GM12878 (cell line): Measurements from ENCODE around the gene KIRREL1. TPM values are rescaled to one million over a fixed set of nuclear protein-coding genes. Genes with fewer than 3 reads are reported as not detected.

ENCODE experiments used
- ATAC-seq: fragments of 200-7000 bp; cut with Tn5 transposase; 3 replicates; pipeline ENCODE4 v1.9.1; 2020; ENCODE audit warnings: mild to moderate bottlenecking, moderate library complexity
- BruUV-seq: library from RNA; stranded (reverse); fragments of 400-500 nt; replicated peaks from 2 replicates; lab custom pipeline; 2021; lab: Mats Ljungman, UMichigan
- CTCF ChIA-PET: fragments of 300-600 bp; sonication (Branson Sonifier 250); formaldehyde crosslinking; extraction: SDS; loops from one replicate; lab custom pipeline; 2021; ENCODE audit warnings: inconsistent platforms; lab: Yijun Ruan, JAX
- POLR2A ChIA-PET: fragments of 350-600 bp; formaldehyde crosslinking; extraction: SDS; loops from one replicate; lab custom pipeline; 2021; ENCODE audit warnings: inconsistent platforms; lab: Charles Lee
- RAD21 ChIA-PET: fragments of 300-600 bp; sonication (Branson Sonifier 250); formaldehyde crosslinking; loops from one replicate; lab custom pipeline; 2023; ENCODE audit warnings: antibody characterized with exemption; ENCODE audit not compliant: unreplicated experiment; lab: Charles Lee
- SMC1A ChIA-PET: fragments of 300-600 bp; sonication (Branson Sonifier 250); formaldehyde crosslinking; loops from one replicate; lab custom pipeline; 2023; ENCODE audit not compliant: unreplicated experiment, uncharacterized antibody; lab: Charles Lee
- DNase-seq: peaks from one replicate; pipeline ENCODE4 v3.0.0-alpha.2; 2011; ENCODE audit warnings: low read depth, low spot score
- FAIRE-seq: peaks from 3 replicates; lab custom pipeline; 2011; peaks lifted over from hg19 to GRCh38; lab: Jason Lieb, UNC
- H2AFZ ChIP-seq: 2 replicates; pipeline ENCODE4 v1.6.0; 2011; ENCODE audit warnings: low read depth, low read length, control low read depth; ENCODE audit not compliant: control insufficient read depth
- H3K27ac ChIP-seq: 2 replicates; pipeline ENCODE4 v1.5.1; 2011; ENCODE audit warnings: control low read depth; ENCODE audit not compliant: control insufficient read depth, insufficient read depth
- H3K27me3 ChIP-seq, 2 experiments: replicated peaks in 1 of 2; 2 replicates each; pipeline versions ENCODE4 v1.6.0 to v1.6.1; 2011; ENCODE audit warnings: low read length in 1 of 2; ENCODE audit not compliant: control insufficient read depth in 2 of 2, insufficient read depth in 2 of 2
- H3K36me3 ChIP-seq, 2 experiments: 2 replicates each; pipeline ENCODE4 v1.5.1; 2011; ENCODE audit warnings: low read length in 1 of 2; ENCODE audit not compliant: control insufficient read depth in 2 of 2, insufficient read depth in 2 of 2
- H3K4me1 ChIP-seq: 2 replicates; pipeline ENCODE4 v1.6.1; 2011; ENCODE audit warnings: mild to moderate bottlenecking, low read length, moderate library complexity, mixed read lengths; ENCODE audit not compliant: control insufficient read depth, insufficient read depth
- H3K4me2 ChIP-seq: 2 replicates; pipeline ENCODE4 v1.6.0; 2011; ENCODE audit warnings: control low read depth; ENCODE audit not compliant: control insufficient read depth, insufficient read depth
- H3K4me3 ChIP-seq: fragments of 200-600 bp; sonication (generic); 2 replicates; pipeline ENCODE4 v1.5.1; 2016
- H3K79me2 ChIP-seq: 2 replicates; pipeline ENCODE4 v1.6.0; 2011; ENCODE audit warnings: low read length; ENCODE audit not compliant: control insufficient read depth, insufficient read depth
- H3K9ac ChIP-seq: 2 replicates; pipeline ENCODE4 v1.8.0; 2011; ENCODE audit warnings: low read length, control low read depth, mixed read lengths; ENCODE audit not compliant: control insufficient read depth, insufficient read depth
- H3K9me3 ChIP-seq: replicated peaks from 3 replicates; pipeline ENCODE4 v1.5.1; 2011; ENCODE audit warnings: mild to moderate bottlenecking, low read length; ENCODE audit not compliant: control insufficient read depth, insufficient read depth
- H4K20me1 ChIP-seq: 2 replicates; pipeline ENCODE4 v1.6.0; 2011; ENCODE audit not compliant: control insufficient read depth, insufficient read depth
- CHD4 ChIP-seq: fragments of 200-600 bp; sonication (generic); IDR thresholded peaks from 2 replicates; pipeline ENCODE4 v1.6.1; 2016; ENCODE audit warnings: mild to moderate bottlenecking
- CREM ChIP-seq: IDR thresholded peaks from 2 replicates; pipeline ENCODE4 v1.6.1; 2014; ENCODE audit warnings: antibody characterized with exemption, low read depth
- E4F1 ChIP-seq: fragments of 450-650 bp; IDR thresholded peaks from 2 replicates; pipeline ENCODE4 v1.6.1; 2018; ENCODE audit warnings: borderline replicate concordance, mild to moderate bottlenecking; ENCODE audit not compliant: partially characterized antibody
- EED ChIP-seq: sonication (generic); IDR thresholded peaks from 2 replicates; pipeline ENCODE4 v1.6.1; 2016; ENCODE audit warnings: antibody characterized with exemption, low read depth
- EZH2 ChIP-seq: IDR thresholded peaks from 2 replicates; pipeline ENCODE4 v1.6.1; 2012; ENCODE audit warnings: low read depth, mild to moderate bottlenecking, control low read depth, inconsistent platforms, low read length, borderline replicate concordance; ENCODE audit not compliant: control insufficient read depth
- FOXM1 ChIP-seq: IDR thresholded peaks from 2 replicates; pipeline ENCODE4 v1.6.1; 2012; ENCODE audit warnings: low read depth, mild to moderate bottlenecking, inconsistent platforms, low read length, moderate library complexity
- HDAC6 ChIP-seq: fragments of 200-600 bp; sonication (generic); IDR thresholded peaks from one replicate; pipeline ENCODE4 v1.8.0; 2017; ENCODE audit warnings: antibody characterized with exemption; ENCODE audit not compliant: unreplicated experiment
- HDGF ChIP-seq: fragments of 450-650 bp; IDR thresholded peaks from 2 replicates; pipeline ENCODE4 v1.6.1; 2016; ENCODE audit warnings: antibody characterized with exemption
- IKZF1 ChIP-seq: fragments of 450-650 bp; conservative IDR thresholded peaks from 2 replicates; pipeline ENCODE4 v1.6.1; 2017; ENCODE audit warnings: antibody characterized with exemption, mild to moderate bottlenecking
- IKZF2 ChIP-seq, 2 experiments: fragments of 450-650 bp; IDR thresholded peaks; 2 replicates each; pipeline ENCODE4 v1.6.1; 2017; ENCODE audit warnings: mild to moderate bottlenecking in 2 of 2, moderate library complexity in 2 of 2
- JUND ChIP-seq: IDR thresholded peaks from 2 replicates; pipeline ENCODE4 v1.6.1; 2012; ENCODE audit warnings: low read depth, mild to moderate bottlenecking, low read length, improper control_type of control experiment, moderate library complexity
- MEF2B ChIP-seq: fragments of 450-650 bp; IDR thresholded peaks from 2 replicates; pipeline ENCODE4 v1.6.1; 2018; ENCODE audit warnings: mild to moderate bottlenecking, moderate library complexity; ENCODE audit not compliant: partially characterized antibody, poor library complexity, severe bottlenecking
- MTA2 ChIP-seq: fragments of 450-650 bp; IDR thresholded peaks from 2 replicates; pipeline ENCODE4 v1.6.1; 2016; ENCODE audit warnings: low read depth, mild to moderate bottlenecking, moderate library complexity
- MTA3 ChIP-seq: IDR thresholded peaks from 2 replicates; pipeline ENCODE4 v1.6.1; 2012; ENCODE audit warnings: low read length, inconsistent platforms, borderline replicate concordance
- NR2C1 ChIP-seq: fragments of 450-650 bp; IDR thresholded peaks from 2 replicates; pipeline ENCODE4 v1.6.1; 2017; ENCODE audit warnings: antibody characterized with exemption, mild to moderate bottlenecking, moderate library complexity
- POLR2AphosphoS5 ChIP-seq: IDR thresholded peaks from 2 replicates; pipeline ENCODE4 v1.6.1; 2011; ENCODE audit warnings: mild to moderate bottlenecking, low read length, inconsistent platforms
- SMARCA5 ChIP-seq: fragments of 450-650 bp; IDR thresholded peaks from 2 replicates; pipeline ENCODE4 v1.6.1; 2017; ENCODE audit warnings: mild to moderate bottlenecking
- SMC3 ChIP-seq: IDR thresholded peaks from 2 replicates; pipeline ENCODE4 v1.6.1; 2011; ENCODE audit warnings: low read length, improper control_type of control experiment, borderline replicate concordance
- WGBS: methylation state at CpG from one replicate; pipeline ENCODE4 v1.1.6; 2016; ENCODE audit warnings: low lambda C conversion rate; ENCODE audit not compliant: insufficient replicate concordance, insufficient coverage; ENCODE audit errors: missing lambda C conversion rate; 5-methylcytosine and 5-hydroxymethylcytosine counted together
- in situ Hi-C: fragments of 300-500 bp; cut with MboI; formaldehyde crosslinking; loops from 9 replicates; pipeline ENCODE4 v1.14.3; 2018; ENCODE audit warnings: mixed read lengths
- intact Hi-C: fragments of 100-400 bp; cut with micrococcal nuclease; formaldehyde crosslinking; loops from one replicate; pipeline ENCODE4 v1.14.2; 2022; ENCODE audit not compliant: unreplicated experiment
- polyA plus RNA-seq, 11 experiments: library from polyadenylated mRNA; depleted of rRNA in 4 of 11; unstranded in 6 of 11; stranded (reverse) in 5 of 11; fragments of >200 nt; fragmentation: Nextera tagmentation in 4 of 11; fragmentation: Illumina TruSeq in 1 of 11; extraction: Ambion mirVana in 4 of 11; extraction: Trizol in 1 of 11; gene quantifications; 1 replicate in 1 of 11; 2 replicates in 10 of 11; pipeline versions ENCODE4 v1.2.1 to v1.2.3, GENCODE V29; 2011 to 2016; ENCODE audit warnings: inconsistent platforms in 2 of 11, missing spikeins in 2 of 11, low read depth in 1 of 11
- total RNA-seq, 4 experiments: library from RNA; depleted of rRNA in 3 of 4; stranded (reverse); fragments of >200 nt in 3 of 4; fragmentation: Illumina TruSeq in 1 of 4; extraction: Trizol in 1 of 4; gene quantifications; 2 replicates each; pipeline versions ENCODE4 v1.2.1 to v1.2.3, GENCODE V29; 2013 to 2021

KIRREL1 gene
- total and polyA plus RNA-seq, 10 of the 15 experiments (the other 5 are each of a cell fraction or from before 2014, with no cell fraction given) = 0.15 TPM; not detected in 9

- POLR2A ChIA-PET = interaction anchor here (0.6 kb wide), 1 partner anchor 63 kb away, joined by 3 read pairs; no protein-coding TSS in a partner anchor
- H2AFZ ChIP-seq = no peak overlapping the region
- H3K9me3 ChIP-seq = no peaks in the 10 kb centered on the region
- H3K79me2 ChIP-seq = no peaks in the 10 kb centered on the region
- no peak overlapping the region for H3K4me2 ChIP-seq
- BruUV-seq = no TSS peak
- RAD21 ChIA-PET = no interaction called here
- H4K20me1 ChIP-seq = no peaks in the 10 kb centered on the region; the same call in none of the 2 replicates
- TF ChIP-seq IKZF2 (IDR thresholded peaks at IDR 0.05) = no peak
- no peak for TF ChIP-seq JUND
- TF ChIP-seq CREM = no peak
- H3K27me3 ChIP-seq = peaks cover 0 to 2% of the 10 kb centered on the region in 2 experiments; a peak in 1 of 4 replicates
- FAIRE-seq (no peak), ATAC-seq (no peak), DNase-seq (no peak)
- CTCF ChIA-PET = interaction anchor here (1.5 to 2.0 kb wide), 2 partner anchors 16 to 19 kb away, joined by 3 to 5 read pairs; no protein-coding TSS in a partner anchor
- SMC1A ChIA-PET = interaction anchor here (0.7 kb wide), 1 partner anchor 110 kb away, joined by 3 read pairs; no protein-coding TSS in a partner anchor
- no peaks in the 10 kb centered on the region for H3K36me3 ChIP-seq
- H3K9ac ChIP-seq = no peak overlapping the region
- no peak overlapping the region for H3K4me3 ChIP-seq
- no peaks in the 10 kb centered on the region for H3K4me1 ChIP-seq
- H3K27ac ChIP-seq = no peak overlapping the region
- intact Hi-C loops (no loop called here), in situ Hi-C loops (no loop called here)
These were observed 59.8 kb downstream of the KIRREL1 start for GRCh38 chr1:158053276-158053675.

GRCh38 chr1:158054721-158055120 lies 61.3 kb downstream of the KIRREL1 start:
- no peak overlapping the region for H3K4me3 ChIP-seq
- H3K4me1 ChIP-seq = no peaks in the 10 kb centered on the region
- no peaks in the 10 kb centered on the region; the same call in 1 of the 2 replicates for H4K20me1 ChIP-seq
- CTCF ChIA-PET = interaction anchor here (1.4 kb wide), 1 partner anchor 69 kb away, joined by 4 read pairs; no protein-coding TSS in a partner anchor
- no peak overlapping the region for H2AFZ ChIP-seq
- RAD21 ChIA-PET = no interaction called here
- SMC1A ChIA-PET = no interaction called here
- TF ChIP-seq MTA3 = no peak
- TF ChIP-seq FOXM1 = no peak
- no peak for TF ChIP-seq MEF2B
- no peak for TF ChIP-seq EED
- no peak for TF ChIP-seq POLR2AphosphoS5
- no peak for TF ChIP-seq HDGF
- no peak for TF ChIP-seq SMARCA5
- TF ChIP-seq HDAC6 = no peak
- no peak for TF ChIP-seq E4F1
- no peak for TF ChIP-seq IKZF1
- no peak for TF ChIP-seq EZH2
- TF ChIP-seq SMC3 = no peak
- no peak for TF ChIP-seq NR2C1
- TF ChIP-seq MTA2 = no peak
- TF ChIP-seq CHD4 = no peak
- no peak overlapping the region for H3K4me2 ChIP-seq
- FAIRE-seq = no peak
- peaks cover 0 to 2% of the 10 kb centered on the region in 2 experiments; a peak in 1 of 4 replicates for H3K27me3 ChIP-seq
- H3K9me3 ChIP-seq = no peaks in the 10 kb centered on the region
- no peak for DNase-seq
- in situ Hi-C loops (no loop called here), intact Hi-C loops (no loop called here)
- BruUV-seq = no TSS peak
- ATAC-seq = no peak
- POLR2A ChIA-PET = no interaction called here
- no peaks in the 10 kb centered on the region for H3K36me3 ChIP-seq
- no peak overlapping the region for H3K9ac ChIP-seq
- no peaks in the 10 kb centered on the region for H3K79me2 ChIP-seq
- H3K27ac ChIP-seq = no peak overlapping the region
- WGBS = 76% methylated on average over 4 of the region's 4 CpGs
